GM18499 (cell line): ENCODE results near the gene C3orf20.
"Not testable (repeated sequence)": the region's sequence is repeated elsewhere in the genome, so short reads cannot be mapped to it uniquely, and the experiment has no call there.

Source experiments
- ATAC-seq: cut with Tn5 transposase; IDR thresholded peaks from one replicate; pipeline ENCODE4 v1.9.1; 2021; ENCODE audit warnings: moderate number of reproducible peaks; ENCODE audit not compliant: insufficient read depth, unreplicated experiment

Gene C3orf20

DNA sequence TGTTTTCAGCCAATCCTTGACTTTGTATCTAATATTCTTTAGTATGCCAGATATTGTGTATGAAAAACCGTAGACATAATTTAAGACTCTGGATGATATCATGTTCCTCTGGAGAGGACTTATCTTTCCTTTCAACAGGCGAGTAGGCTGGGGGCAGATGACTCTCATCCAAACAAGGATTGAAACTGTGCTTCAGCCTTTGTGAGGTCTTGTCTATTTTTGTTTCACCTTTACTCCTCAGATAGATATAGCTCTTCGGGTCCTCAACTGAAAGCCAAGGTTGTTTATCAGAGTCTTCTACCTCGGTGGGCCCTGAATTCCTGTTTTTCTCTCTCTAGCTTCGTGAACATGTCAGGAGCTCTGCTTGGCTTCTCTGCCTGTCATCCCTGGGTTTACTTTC lies 66.0 kb downstream of the C3orf20 start:
- ATAC-seq: no peak

DNA sequence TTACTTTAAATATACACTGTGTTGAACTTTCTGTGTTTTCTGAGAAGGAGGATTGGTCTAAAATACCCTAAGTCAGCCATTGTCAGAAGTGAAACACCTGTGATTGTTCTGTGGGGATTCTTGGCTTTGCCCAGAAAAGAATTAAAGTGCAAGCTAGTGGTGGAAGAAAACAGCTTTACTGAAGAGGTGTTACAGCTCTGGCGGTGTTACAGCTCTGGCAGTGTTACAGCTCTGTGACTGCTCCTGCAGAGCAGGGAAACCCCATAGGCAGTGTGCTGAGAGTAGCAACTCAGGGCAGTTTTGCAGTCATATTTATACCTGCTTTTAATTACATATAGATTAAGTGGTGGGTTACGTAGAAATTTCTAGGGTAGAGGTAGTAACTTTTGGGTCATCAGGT lies 66.6 kb downstream of the C3orf20 start:
- no peak for ATAC-seq

DNA sequence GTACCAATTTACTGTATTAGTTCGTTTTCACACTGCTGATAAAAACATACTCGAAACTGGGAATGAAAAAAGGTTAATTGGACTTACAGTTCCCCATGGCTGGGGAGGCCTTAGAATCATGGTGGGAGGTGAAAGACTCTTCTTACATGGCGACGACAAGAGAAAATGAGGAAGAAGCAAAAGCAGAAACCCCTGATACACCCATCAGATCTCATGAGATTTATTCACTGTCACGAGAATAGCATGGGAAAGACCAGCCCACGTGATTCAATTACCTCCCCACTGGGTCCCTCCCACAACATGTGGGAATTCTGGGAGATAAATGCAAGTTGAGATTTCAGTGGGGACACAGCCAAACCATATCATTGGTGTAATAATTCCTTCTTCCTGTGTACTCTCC lies 69.6 kb downstream of the C3orf20 start:
- no peak for ATAC-seq

DNA sequence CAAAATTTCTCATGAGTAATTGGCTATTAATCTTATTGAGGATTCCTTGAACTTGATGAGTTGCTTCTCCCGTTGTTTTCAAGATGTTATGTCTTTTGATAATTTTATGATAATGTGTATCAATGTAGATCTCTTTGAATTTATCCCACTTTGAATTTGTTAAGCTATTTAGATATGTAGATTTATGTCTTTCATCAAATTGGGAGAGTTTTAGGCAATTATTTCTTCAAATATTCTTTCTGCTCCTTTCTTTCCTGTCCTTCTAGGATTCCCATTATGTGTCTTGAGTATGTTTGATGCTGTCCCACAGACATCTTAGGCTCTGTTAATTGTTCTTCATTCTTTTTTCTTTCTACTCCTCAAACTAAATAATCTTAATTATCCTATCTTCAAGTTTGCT lies 75.7 kb downstream of the C3orf20 start:
- ATAC-seq: no peak

DNA sequence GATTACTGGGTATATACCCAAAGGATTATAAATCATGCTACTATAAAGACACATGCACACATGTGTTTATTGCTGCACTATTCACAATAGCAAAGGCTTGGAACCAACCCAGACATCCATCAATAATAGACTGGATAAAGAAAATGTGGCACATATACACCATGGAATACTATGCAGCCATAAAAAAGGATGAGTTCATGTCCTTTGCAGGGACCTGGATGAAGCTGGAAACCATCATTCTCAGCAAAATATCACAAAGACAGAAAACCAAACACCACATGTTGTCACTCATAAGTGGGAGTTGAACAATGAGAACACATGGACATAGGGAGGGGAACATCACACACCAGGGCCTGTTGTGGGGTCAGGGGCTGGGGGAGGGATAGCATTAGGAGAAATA lies 78.0 kb downstream of the C3orf20 start:
- ATAC-seq: not testable (repeated sequence)

DNA sequence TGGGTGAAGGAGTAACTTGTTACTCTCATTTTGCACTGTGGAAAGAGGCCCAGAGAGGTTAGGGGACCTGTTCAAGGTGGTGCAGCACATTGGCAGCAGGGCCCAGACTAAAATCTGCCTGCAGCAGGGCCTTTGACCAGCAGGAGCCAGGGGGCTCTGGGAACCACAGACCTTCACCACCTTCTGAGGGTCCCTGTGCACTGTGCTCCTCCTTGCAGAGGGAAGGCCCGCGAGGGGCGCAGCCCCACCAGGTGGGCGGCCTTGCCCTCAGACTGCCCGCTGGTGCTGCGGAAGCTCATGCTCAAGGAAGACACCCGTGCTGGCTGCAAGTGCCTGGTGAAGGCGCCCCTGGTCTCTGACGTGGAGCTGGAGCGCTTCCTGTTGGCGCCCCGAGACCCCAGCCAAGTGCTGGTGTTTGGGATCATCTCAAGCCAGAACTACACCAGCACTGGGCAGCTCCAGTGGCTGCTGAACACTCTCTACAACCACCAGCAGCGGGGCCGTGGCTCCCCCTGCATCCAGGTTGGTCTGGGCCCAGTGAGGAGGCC lies 82.3 kb downstream of the C3orf20 start:
- ATAC-seq: no peak

DNA sequence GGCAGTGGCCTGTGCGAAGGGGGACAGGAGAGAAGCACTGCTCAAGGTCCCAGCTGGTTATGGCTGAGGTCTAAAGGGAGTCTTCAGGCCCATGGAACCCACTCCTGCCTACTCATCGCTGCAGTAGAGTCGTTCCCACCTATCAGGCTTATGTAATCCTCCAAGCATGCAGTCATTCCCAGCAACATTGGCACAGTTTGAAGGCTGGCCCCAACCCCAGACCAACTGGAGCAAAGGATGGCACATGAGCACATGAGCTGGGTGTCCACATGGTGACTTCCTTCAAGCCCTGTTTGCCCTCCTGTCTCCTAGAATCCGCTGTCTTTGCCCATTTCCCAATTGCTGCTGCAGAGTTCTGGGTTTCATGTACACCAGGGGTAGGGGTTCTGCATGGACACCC lies 83.4 kb downstream of the C3orf20 start:
- ATAC-seq: no peak

DNA sequence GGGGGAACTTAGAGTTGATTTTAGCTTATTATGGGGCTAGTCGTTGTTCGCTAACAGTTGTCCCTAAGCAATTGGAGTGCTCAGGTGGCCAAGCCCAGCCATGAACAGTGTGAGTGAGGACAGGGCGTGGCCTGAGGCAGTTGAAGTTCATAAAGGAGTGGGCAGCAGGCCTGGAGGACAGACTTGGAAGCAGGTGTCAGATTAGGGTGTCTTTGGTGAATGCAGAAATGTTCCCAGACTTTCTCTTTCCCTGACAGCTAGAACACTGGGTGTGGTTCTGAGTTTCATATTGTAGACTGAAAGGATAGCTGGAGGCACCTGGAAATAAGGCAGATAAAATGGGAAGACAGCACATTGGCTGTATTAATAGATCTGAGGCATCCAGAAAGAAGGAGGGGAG lies 84.0 kb downstream of the C3orf20 start:
- no peak for ATAC-seq

DNA sequence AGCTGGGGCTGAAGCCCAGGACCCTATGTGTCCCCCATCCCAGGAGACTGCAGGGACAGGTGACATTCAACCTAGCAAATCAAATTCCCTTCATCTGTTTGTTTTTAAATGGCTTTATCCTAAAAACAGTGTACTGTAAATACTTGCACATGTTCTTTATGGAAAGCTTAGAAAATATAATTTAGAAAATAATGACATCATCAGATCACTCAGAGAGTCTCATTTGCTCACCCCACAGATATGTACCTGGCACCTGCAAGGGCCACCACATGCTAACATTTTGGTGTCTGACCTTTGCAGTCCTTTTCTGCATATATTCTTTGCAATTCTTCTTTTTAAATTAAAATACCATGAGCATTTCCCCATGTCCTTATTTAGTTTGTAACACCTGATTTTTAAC lies 85.2 kb downstream of the C3orf20 start:
- ATAC-seq: no peak

DNA sequence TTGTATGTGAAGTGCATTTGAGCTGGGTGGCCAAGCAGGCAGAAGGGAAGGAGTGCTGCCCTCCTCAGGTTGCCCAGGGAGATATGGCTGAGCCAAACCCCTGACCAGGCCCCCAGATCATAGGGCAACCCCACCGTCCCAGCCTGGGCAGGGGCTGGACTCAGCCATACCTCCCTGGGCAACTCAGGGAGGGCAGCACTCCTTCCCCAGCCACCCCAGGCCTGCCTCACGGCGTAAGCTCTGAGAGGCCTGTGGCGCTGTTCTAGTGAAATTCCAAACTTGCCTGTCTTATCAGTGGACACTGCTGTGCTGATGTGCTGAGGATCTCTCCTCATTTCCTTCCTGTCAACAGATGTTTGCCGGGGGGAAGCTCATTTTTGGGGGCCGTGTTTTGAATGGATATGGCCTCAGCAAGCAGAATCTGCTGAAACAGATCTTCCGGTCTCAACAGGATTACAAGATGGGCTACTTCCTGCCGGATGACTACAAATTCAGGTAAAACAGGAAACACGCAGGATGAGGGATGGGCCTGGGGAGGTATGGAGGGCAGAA lies 86.3 kb downstream of the C3orf20 start:
- ATAC-seq: no peak

DNA sequence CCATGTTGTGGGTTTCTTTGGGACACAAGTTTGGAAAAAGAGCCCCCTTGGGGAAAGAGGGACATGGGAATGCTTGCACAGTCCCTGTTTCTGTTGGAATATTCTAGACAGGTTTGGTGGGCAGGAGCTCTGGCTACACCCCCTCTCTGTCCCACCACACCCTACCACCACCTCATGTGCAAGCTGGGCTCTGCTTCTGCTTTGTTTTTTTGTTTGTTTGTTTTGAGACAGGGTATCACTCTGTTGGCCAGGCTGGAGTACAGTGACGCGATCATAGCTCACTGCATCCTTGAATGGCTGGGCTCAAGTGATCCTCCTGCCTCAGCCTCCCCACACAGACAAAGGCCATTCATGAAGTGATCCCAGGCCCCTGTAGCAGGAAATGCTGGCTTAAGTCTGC lies 86.9 kb downstream of the C3orf20 start:
- no peak for ATAC-seq

DNA sequence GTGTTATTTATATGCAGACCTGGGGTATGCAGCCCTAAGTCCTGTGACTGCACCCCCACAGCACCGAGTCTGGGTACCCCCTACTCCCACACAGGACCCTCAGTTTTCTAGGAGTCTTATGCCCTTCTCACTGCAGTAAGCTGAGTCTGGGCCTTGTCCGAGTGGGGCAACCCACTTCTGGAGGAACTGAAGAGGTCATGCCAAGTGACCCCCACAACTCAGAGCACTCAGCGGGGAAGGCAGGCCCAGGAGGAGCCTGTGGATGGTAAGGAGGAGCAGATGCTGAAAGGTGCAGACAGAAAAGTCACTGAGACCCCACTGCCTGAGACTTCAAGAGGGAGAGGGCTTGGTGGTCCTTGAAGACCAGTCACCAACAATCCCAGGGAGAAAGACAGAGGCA lies 87.8 kb downstream of the C3orf20 start:
- no peak for ATAC-seq

DNA sequence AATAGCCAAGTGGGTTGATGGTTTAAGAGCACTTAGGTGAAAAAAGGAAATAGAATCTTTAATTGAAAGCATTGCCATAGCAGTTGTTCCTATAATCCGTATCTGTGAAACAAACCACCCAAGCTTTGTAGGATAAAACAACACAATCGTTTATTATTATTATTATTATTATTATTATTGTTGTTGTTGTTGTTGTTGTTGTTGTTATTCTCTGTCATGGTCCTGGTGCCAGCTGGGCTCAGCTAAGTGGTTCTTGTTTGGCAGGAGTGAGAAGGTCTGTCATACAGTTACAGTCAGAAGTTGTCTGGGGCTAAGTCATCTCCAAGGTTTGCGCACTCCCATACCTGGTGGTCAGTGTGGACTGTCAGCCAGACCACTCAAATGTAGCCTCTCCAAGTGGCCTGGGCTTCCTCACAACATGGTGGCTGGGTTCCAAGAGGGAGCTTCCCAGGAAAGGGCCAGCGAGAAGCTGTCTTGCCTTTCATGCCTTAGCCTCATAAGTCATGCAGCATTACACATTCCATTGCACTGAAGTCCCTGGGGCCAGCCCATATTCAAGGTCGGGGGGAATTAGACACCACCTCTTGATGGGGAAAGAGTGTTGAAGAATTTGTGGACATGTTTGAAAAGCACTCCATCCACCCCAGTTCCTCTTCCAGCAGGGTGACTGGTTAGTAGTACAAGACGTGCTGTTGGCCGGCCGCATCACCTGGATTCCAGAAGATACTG lies 89.6 kb downstream of the C3orf20 start:
- ATAC-seq: no peak

DNA sequence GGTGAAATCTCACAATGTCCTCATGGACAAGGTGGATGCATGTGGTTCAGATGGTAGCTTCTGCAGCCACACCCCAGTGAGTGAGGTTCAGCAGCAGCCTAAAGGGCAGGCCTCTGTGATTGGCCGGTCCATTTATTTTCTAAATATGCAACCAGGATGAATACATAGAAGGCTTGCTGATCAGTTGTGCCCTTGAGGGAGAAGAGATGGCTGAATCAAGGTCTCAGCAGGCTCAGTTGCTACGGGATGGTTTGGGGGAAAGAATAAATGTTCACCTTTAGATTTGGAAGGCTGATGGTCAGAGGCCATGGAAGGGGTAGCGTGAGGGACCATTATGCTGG lies 90.1 kb downstream of the C3orf20 start:
- no peak for ATAC-seq

DNA sequence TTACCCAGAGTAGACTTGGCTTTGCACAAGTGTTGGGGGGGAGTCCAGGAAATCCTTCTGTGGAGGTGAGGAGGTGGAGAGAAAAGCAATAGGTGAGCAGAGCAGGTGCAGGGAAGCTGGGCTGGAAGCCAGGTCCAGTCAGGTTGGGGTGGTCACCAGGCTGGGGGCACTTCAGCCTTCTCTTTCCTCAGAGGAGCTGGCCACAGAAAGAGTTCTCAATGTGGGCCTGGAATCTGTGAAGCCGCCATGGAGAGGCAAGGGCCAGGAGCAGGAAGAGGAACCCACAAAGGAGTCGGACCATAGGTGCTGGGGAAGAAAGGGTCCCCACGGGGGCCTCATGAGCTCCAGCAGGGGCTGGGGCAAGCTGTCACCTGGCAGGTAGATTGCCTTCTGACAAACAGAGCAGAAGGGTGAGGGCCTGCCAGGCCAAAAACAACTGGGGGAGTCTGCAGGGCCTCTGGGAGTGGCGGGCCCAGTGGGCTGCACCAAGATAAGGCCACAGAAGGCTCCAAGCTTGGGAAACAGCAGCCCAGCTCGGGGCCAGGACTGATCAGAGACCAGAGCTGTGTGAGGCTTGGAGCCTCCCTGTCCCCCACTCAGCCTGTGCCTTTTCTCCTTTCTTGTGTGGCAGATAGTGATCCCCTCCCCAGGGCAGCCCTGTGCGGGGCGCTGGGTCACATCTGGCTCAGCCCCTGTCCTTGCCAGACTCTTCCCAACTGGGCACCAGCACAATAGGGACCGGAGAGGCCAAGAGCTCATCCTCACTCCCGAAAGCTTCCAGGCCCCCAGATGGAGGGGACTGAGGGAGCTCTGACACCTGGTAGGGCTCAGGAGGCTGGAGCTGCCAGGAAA lies 90.9 kb downstream of the C3orf20 start:
- ATAC-seq: no peak

DNA sequence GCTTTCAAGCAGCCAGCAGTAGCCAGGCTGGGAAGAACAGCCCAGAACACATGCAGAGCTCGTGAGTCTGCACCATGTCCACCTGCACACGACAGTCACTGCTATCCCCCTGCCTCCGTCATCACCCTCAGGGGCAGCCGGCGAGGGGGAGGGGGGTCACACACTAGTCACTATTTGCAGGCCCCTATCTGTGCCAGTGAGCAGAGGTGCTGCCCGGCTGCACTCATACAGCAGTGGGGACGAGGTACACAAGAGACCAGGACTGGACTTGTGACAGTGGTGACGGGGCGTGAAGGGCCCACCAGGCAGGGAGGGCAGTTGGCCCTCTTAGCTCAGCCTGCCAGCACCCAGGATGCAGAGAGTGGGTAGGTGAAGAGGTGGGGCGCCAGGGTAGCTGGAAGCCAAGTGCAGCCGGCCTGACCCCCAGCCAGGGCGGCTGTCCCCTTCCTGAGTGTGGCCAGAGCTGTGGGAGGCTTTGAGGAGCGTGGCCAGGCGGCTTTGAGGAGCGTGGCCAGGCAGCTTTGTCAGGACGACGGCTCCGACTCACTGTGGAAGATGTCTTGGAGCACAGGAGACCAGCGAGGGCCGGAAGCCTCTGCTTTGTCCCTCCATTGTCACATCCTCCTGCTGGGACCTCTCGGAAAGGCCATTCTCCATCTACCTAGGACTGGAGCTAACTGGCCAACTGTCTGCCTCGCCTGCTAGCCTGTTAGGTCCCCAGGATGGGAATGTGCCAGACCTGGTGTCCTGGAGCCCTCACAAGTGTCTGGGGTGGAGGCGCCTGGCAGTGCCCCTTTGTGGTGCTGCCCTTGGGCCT lies 91.7 kb downstream of the C3orf20 start:
- ATAC-seq: no peak

DNA sequence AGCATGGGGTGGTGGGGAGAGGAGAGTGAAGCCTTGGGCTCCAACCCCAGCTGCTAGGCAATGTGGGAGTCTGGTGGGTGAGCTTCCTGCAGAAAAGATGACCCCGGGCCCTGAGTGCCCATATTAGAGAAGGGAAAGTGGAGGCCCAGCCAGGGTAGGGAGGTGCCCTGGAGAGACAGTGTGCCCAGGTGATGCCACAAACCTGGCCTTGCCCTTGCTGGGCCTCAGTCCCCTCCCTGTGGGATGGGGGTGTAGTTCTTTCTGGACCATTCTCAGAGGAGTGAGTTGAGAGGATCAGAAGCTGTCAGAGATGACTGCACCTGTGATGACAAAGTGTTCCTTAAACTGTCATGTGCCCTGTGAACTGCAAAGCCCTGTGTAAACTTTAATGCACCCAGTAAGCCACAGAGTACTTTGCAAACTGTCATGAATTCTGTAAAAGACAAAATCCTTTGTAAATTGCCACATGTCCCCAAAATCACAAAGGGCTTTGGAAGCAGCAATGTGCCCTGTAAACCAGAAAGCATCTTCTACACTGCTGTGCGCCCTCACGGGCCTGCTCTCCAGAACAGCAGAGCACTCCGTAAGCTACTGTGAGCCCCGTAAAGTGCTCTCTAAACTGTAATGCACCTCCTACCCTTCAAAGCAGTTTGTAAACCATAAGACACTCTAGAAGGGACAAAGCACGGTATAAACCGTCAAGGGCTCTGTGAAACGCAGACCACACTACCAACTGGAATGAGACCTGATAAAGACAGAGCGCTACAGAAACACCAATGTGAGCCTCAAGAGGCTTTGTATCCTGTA lies 92.5 kb downstream of the C3orf20 start:
- no peak for ATAC-seq

DNA sequence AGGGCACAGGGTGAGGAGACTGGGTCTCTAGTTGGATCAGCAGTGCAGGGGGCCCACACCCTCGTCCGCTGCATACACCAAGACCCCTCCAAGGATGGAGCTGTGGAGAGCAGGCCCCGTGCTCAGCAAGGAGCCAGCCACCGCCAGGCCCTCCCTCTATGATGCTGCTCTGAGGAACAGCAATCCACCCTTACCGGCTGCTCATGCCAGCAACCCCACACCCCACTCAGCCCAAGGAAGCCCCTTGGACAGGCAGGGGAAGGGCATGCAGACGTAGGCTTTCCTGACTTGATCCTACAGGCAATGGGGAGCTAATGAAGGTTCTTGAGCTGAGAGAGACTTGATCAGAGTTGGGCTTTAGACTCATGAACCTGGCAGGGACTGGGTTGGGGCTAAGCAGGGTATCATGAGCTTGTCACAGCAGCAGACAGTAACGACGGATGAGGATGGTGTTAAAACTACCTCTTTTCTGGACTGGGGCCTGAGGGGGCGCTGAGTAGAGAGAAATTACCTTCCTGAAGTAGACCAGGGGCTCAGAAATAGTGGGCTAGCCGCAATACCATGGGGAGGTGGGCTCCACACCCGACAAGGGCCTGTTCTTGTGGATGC lies 93.3 kb downstream of the C3orf20 start:
- ATAC-seq: no peak

DNA sequence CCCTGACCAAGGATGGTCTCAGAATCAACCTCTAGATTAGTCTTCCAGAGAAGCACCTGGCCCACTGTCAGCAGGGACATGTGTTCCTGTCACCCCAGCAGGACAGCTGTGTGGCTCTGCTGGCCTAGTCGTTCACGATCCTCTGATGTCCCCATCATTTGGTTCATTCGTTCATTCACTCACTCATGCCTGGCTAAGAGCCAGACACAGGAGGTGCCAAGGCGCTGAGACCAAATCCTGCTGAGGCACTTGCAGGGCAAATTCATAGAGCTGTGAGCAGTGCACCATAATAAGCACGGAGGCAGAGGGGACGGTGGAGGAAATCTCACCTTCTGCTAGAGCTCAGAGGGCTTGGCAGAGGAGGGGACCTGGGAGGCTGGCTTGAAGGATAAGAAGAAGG lies 93.9 kb downstream of the C3orf20 start:
- no peak for ATAC-seq
